Fibroblast of skin of right biceps (primary cell): ENCODE measurements around the gene KCNC2.

ENCODE experiments used
- DNase-seq: peaks from one replicate; pipeline ENCODE4 v3.0.0-alpha.2; 2013

Gene KCNC2

GRCh38 chr12:75047885-75048525 lies 161.6 kb downstream of the KCNC2 start:
- no peak for DNase-seq

- no peak for DNase-seq
These were observed 167.5 kb downstream of the KCNC2 start for GRCh38 chr12:75042125-75042524.

- DNase-seq, result no peak
These were observed 168.2 kb downstream of the KCNC2 start for GRCh38 chr12:75041472-75041871.

GRCh38 chr12:75020068-75020557 lies 189.5 kb downstream of the KCNC2 start:
- DNase-seq, result peak; percentile 8

- no peak for DNase-seq
These were observed 198.5 kb downstream of the KCNC2 start for GRCh38 chr12:75011120-75011519.

- no peak for DNase-seq
These were observed 202.5 kb downstream of the KCNC2 start for GRCh38 chr12:75007133-75007532.

GRCh38 chr12:75000120-75000519 lies 209.5 kb downstream of the KCNC2 start:
- no peak for DNase-seq

GRCh38 chr12:74999474-74999873 lies 210.2 kb downstream of the KCNC2 start:
- no peak for DNase-seq
